GM18951 (cell line): ENCODE results near the gene SNRNP25.
A peak's percentile ranks its signal among the peaks of the same experiment; 100 is the strongest.
"Not testable (repeated sequence)": the region's sequence is repeated elsewhere in the genome, so short reads cannot be mapped to it uniquely, and the experiment has no call there.

Source experiments
- POLR2A ChIP-seq: IDR thresholded peaks from 4 replicates; pipeline ENCODE4 v1.6.1; 2011; ENCODE audit warnings: mild to moderate bottlenecking; ENCODE audit not compliant: insufficient read length, insufficient read depth; ENCODE audit errors: extremely low read depth
- in situ Hi-C: fragments of 300-500 bp; cut with MboI; formaldehyde crosslinking; loops from one replicate; pipeline ENCODE4 v1.12.0; 2022; ENCODE audit warnings: low sequenced_read_pairs, mixed read lengths, inconsistent platforms; ENCODE audit not compliant: unreplicated experiment

The SNRNP25 gene

DNA sequence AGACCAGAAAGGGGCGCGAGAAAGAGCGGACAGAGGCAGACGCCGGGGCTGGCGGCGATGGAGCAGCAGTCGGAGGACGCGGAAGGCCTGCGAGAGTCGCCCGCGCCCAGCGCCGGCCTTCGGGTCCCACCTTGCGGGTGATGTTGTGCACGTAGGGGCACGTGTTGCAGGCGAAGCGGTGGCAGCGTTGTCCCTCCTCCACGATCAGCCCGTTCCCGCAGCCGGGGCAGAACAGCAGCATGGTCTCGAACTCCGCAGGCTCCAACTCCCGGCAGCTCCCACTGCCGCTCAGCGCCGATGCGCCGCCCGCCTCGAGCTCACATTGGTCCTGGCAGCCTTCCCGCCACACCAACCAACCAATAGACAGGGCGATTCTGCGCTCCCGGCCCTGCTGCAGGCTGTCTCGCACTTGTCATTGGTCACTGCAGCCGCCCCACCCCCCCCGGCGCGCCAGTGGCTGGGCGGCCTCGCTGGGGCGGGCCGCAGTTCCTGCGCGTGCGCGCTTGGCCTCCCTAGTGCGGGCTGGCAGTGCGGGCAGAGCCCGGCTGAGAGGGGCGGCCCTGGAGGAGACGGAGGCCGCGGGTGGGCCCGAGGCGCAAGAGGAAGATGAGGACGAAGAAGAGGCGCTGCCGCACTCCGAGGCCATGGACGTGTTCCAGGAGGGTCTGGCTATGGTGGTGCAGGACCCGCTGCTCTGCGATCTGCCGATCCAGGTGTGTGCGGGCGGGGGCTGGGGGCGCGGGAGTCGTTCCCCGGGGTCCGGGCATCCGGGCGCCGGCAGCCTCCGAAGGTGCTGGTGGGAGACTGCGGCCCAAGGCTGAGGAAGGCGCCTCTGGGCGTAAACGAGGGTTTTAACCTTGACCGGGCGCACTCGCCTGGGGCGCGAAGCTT is at the start of gene SNRNP25, which contains the start of gene POLR3K:
Gene SNRNP25 (plus strand): TSS at position 483 of the 891 bp plus-strand sequence. CDS start 189 bp downstream, at position 672.
Gene POLR3K (minus strand): TSS at position 263 of the 891 bp plus-strand sequence. CDS start 22 bp downstream, at position 241.
- peak; percentile 95 for TF ChIP-seq POLR2A
- in situ Hi-C loops: no loop called here

GRCh38 chr16:9903-10665 is 43.5 kb upstream of the SNRNP25 start:
- no peak for TF ChIP-seq POLR2A
- in situ Hi-C loops: no loop called here

DNA sequence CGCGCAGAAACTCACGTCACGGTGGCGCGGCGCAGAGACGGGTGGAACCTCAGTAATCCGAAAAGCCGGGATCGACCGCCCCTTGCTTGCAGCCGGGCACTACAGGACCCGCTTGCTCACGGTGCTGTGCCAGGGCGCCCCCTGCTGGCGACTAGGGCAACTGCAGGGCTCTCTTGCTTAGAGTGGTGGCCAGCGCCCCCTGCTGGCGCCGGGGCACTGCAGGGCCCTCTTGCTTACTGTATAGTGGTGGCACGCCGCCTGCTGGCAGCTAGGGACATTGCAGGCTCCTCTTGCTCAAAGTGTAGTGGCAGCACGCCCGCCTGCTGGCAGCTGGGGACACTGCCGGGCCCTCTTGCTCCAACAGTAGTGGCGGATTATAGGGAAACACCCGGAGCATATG is 42.9 kb upstream of the SNRNP25 start:
- in situ Hi-C loops: not testable (repeated sequence)

- in situ Hi-C loops: not testable (repeated sequence)
These were observed 36.4 kb upstream of the SNRNP25 start for GRCh38 chr16:17062-17765.

- in situ Hi-C loops: not testable (repeated sequence)
These were observed 32.7 kb upstream of the SNRNP25 start for GRCh38 chr16:20886-21285.

DNA sequence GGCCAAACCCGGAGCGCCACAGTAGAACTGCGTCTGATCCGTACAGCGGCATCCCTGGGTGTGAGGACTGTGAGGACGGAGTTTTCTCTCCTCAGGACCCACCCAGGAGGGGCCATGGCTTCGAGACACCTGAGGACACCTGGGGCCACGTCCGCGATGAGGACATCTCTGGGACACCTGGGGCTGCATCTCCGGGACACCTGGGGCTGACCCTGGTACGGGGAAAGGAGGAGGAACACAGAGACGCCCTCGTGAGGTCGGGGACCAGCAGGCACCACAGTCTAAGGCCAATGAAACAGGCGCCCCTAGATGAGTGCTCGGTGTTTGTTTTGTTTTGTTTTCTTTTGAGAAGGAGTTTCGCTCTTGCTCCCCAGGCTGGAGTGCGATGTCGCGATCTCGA is 29.5 kb upstream of the SNRNP25 start:
- in situ Hi-C loops: not testable (repeated sequence)

DNA sequence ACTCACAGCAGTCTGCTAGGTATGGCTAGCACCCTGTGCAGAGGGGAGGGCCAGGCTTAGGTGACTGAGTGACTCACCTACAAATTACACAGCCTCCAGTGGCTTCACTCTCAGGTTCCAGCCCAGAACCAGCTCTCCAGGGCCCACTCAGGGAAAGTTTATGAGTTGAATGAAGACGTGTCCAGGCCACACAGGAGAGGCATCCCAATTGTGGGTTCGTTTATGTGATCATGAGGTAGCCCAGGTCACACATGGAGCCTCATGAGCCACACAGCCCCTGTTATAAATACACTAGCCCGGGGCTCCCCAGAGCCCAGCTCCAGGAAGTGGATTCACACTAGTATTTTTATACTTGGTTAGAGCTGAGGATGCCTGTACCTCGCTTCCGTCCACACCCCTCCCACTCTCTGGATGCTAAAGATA is 27.7 kb upstream of the SNRNP25 start:
- in situ Hi-C loops: not testable (repeated sequence)

DNA sequence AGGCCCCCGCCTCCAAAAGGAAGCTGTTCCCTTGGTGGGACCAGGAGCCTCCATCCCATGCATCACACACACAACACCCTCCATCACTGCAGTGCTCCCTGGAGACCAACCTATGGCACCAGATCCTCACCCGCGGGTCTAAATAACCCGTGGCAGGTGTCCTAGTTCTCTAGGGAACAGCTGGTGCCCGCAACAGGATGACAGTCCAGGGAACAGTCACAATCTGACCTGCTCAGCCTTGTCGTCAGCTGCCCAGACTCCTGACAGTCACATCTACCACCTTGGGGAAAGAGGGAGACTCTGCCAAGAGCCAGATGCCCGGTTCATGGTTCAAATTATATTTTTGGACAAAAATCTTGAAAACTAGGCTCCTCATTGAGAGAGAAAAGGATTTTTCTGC is 23.0 kb upstream of the SNRNP25 start:
- in situ Hi-C loops: not testable (repeated sequence)

- in situ Hi-C loops: not testable (repeated sequence)
These were observed 20.3 kb upstream of the SNRNP25 start for GRCh38 chr16:33154-33876.

- in situ Hi-C loops: no loop called here
- no peak for TF ChIP-seq POLR2A
These were observed 19.6 kb upstream of the SNRNP25 start for GRCh38 chr16:33877-34647.

DNA sequence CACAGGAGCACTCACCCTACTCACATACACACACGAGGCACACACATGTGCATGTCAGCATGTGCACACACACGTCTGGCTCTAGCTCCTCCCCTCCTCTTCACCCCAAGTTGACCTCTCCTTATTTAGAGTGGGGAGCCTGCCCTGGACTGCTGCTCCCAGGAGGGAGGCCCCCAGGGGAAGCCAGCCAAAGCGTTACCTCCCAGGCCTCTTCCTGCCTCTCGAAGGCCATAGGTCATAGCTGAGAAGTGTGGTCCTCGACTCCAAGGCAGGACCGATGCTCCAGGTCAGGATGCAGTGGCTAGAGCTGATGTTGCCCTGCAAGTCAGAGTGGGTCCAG is 19.0 kb upstream of the SNRNP25 start:
- no peak for TF ChIP-seq POLR2A
- in situ Hi-C loops: no loop called here

- in situ Hi-C loops: no loop called here
These were observed 18.5 kb upstream of the SNRNP25 start for GRCh38 chr16:35011-35677.

More at GRCh38 chr16:35011-35677, 18.5 kb upstream of the SNRNP25 start:
- TF ChIP-seq POLR2A: no peak
